Upper lobe of left lung (tissue), 4 donors: Measurements from ENCODE around the gene WFDC10A.

Source experiments
- POLR2A ChIP-seq, 4 donors: fragments of 450-650 bp; IDR thresholded peaks; one replicate each; pipeline ENCODE4 v1.5.1; 2016 to 2017; ENCODE audit warnings: antibody characterized with exemption in 4 of 4, mild to moderate bottlenecking in 2 of 4
- TF ChIP-seq, protein P1 (sequence below), 6 experiments: fragments of 450-650 bp in 4 of 6; fragments of 200-600 bp in 2 of 6; sonication (generic) in 2 of 6; IDR thresholded peaks; one replicate each; pipeline ENCODE4 v1.5.1; 2016 to 2019; ENCODE audit warnings: antibody characterized with exemption in 6 of 6

DNA sequence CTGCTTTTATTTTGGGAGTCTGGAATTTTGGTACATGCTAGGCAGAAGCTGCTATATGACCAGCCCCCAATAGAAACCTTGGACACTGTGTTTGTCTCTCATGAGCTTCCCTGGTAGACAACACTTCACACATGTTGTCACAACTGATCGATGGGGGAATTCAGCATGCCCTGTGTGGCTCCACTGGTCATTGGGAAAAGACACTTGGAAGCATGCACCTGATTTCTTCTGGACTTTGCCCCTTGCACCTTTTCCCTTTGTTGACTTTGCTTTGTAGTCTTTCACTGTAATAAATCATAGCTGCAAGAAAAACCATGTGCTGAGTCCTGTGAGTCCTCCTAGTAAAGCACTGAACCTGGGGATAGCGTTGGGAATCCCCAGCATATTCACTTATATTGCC lies 7.9 kb upstream of the WFDC10A start:
- TF ChIP-seq, protein P1, sequence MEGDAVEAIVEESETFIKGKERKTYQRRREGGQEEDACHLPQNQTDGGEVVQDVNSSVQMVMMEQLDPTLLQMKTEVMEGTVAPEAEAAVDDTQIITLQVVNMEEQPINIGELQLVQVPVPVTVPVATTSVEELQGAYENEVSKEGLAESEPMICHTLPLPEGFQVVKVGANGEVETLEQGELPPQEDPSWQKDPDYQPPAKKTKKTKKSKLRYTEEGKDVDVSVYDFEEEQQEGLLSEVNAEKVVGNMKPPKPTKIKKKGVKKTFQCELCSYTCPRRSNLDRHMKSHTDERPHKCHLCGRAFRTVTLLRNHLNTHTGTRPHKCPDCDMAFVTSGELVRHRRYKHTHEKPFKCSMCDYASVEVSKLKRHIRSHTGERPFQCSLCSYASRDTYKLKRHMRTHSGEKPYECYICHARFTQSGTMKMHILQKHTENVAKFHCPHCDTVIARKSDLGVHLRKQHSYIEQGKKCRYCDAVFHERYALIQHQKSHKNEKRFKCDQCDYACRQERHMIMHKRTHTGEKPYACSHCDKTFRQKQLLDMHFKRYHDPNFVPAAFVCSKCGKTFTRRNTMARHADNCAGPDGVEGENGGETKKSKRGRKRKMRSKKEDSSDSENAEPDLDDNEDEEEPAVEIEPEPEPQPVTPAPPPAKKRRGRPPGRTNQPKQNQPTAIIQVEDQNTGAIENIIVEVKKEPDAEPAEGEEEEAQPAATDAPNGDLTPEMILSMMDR (IDR thresholded peaks at IDR 0.05) = no peak
- no peak for TF ChIP-seq POLR2A (IDR thresholded peaks at IDR 0.05)
